GM21381 (cell line): Measurements from ENCODE around the gene EOLA2.
"Not testable (repeated sequence)": the region's sequence is repeated elsewhere in the genome, so short reads cannot be mapped to it uniquely, and the experiment has no call there.

Experiments used
- ATAC-seq: cut with Tn5 transposase; IDR thresholded peaks from one replicate; pipeline ENCODE4 v1.9.1; 2021; ENCODE audit warnings: mild to moderate bottlenecking, moderate library complexity; ENCODE audit not compliant: unreplicated experiment

EOLA2 gene

GRCh38 chrX:149933547-149933946, 4.7 kb downstream of the EOLA2 start:
- not testable (repeated sequence) for ATAC-seq

- not testable (repeated sequence) for ATAC-seq
Measured at GRCh38 chrX:149932970-149933369, 5.3 kb downstream of the EOLA2 start.

- not testable (repeated sequence) for ATAC-seq
Measured at GRCh38 chrX:149932150-149932549, 6.1 kb downstream of the EOLA2 start.

DNA sequence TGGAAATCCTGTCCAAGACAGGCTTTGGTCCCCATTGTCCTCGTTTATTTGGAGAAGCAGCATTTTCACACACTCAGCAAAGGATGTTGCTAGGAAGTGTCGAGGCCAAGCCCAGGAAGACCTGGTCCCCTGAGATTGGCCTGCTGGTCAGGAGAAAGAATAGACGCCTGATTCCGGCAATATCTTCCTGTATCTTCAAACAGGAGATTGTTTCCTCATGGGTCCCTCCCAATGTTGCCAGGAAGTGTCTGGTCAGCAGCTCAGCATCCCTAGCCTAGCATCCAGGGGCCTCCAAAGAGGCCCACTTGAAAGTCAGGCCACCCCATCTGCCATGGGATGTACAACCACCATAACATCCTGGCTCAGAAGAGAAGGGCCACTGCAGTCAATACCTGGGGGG, 6.9 kb downstream of the EOLA2 start:
- not testable (repeated sequence) for ATAC-seq

- not testable (repeated sequence) for ATAC-seq
Measured at GRCh38 chrX:149929400-149929799, 8.9 kb downstream of the EOLA2 start, which contains the start of gene HSFX4. Gene HSFX4, plus strand, starts transcription at chrX:149929573. Its CDS starts 72 bp downstream, at chrX:149929645.

- not testable (repeated sequence) for ATAC-seq
Measured at GRCh38 chrX:149928635-149929034, 9.7 kb downstream of the EOLA2 start.

DNA sequence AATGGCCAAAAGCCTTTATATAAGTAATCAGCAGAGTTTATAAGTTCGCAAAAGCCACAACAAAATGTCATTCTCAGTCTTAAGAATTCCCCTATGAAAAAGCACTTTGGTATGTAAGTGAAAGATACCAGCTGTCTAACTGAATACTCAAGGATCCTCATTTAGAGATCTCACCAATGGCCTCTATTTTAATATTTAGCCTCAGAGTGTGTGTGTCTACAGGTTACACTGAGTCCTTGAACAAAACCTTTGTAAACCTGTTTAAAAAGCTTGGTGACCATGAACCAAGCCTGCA, 10.4 kb downstream of the EOLA2 start:
- ATAC-seq, result not testable (repeated sequence)

- ATAC-seq, result not testable (repeated sequence)
Measured at GRCh38 chrX:149927245-149927963, 10.9 kb downstream of the EOLA2 start.

GRCh38 chrX:149924434-149924833, 13.9 kb downstream of the EOLA2 start:
- ATAC-seq, result not testable (repeated sequence)

DNA sequence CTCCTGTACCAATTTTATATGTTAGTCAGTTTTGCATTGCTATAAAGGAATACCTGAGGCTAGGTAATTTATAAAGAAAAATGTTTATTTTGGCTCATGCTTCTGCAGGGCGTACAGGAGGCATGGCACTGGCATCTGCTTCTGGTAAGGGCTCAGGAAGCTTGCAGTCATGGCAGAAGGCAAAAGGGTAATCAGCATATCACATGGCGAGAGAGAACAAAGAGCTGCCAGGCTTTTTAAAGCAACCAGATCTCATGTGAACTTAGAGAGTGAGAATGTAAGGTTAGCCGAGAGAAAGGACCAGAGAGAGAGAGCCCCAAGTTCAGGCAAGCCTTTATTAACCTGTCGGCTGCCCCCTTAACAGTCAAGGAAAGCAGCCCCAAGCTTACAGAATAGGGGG, 14.5 kb downstream of the EOLA2 start:
- ATAC-seq, result not testable (repeated sequence)

DNA sequence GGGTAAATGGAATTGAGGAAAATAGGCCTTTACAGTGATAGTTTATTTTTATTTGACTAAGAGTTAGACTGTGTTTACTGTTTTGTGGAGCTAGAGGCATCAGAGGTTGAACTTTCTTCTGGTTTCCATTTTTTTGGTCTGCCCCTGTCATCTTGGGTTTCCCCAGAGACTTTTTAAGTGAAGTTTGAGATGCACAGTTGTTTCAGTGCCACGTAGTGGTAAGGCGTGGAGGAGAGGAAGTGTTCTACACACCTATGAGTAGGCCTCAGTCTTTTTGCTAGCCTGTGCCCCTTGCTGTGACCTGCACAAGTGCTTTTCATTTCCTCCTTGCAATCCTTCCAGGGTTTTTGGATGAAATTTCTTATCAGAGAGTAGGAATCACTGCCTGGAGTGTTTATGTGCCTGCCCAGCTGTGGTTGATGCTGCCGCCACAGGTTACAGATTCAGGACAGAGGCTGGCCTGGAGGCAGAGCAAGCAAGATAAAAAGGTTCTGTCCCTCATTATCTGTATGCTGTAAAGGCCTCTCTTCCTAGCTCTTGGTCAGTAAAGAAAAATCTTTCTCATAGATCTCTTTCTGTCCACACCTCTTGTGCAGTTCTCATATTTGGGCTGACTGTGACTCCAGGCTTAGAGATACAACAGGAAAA, 21.4 kb downstream of the EOLA2 start:
- ATAC-seq, result peak; percentile 69

- ATAC-seq, result no peak
Measured at GRCh38 chrX:149910178-149910695, 28.1 kb downstream of the EOLA2 start.

GRCh38 chrX:149909324-149910177, 28.7 kb downstream of the EOLA2 start:
- no peak for ATAC-seq

DNA sequence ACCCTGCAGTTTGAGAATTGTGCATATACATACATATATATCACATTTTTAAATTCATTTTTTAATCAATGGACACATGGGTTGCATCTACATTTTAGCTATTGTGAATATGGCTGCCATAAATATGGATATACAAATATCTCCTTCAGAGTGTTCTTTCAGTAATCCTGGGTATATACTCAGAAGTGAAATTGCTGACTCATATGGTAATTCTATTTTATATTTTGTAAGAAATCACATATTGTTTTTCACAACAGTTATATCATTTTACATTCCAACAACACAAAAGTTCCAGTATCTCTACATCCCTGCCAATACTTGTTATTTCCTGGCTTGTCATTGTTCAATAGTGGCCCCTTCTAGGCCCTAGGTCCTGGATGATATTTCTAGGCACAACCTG, 29.6 kb downstream of the EOLA2 start:
- no peak for ATAC-seq

DNA sequence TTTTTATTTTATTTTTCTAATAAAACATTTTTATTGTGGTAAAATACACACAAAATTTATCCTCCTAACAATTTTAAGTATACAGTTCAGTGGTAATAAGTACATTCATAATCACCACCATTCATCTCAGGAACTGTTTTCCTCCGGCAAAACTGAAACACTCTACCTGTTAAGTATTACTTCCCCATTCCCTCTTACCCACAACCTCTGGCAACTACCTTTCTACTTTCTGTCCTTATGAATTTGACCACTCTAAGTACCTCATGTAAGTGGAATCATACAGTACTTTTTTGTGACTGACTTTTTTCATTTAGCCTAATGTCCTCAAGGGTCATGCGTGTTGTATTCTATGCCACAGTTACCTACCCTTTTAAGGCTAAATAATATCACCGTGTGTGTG, 30.0 kb downstream of the EOLA2 start:
- ATAC-seq, result no peak

- peak; percentile 69 for ATAC-seq
Measured at GRCh38 chrX:149903889-149904748, 34.2 kb downstream of the EOLA2 start.

DNA sequence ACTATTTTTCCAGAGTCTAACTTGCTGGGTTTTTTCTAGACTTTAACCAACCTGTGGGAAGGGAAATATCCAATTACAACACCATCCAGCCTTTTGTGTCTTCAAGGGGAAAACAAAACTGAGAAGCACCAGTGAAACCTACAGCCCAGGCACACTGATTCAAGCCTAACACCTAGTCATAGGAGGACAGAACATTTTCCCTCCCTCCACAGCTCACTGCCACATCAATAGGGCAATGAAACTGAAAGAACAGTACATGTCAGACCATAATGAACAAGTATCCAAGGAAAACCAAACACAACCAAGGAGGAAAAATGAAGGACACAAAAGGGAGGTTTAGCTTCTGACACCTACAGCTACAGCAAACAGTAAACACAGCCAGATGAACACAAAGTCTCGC, 39.7 kb downstream of the EOLA2 start:
- no peak for ATAC-seq

DNA sequence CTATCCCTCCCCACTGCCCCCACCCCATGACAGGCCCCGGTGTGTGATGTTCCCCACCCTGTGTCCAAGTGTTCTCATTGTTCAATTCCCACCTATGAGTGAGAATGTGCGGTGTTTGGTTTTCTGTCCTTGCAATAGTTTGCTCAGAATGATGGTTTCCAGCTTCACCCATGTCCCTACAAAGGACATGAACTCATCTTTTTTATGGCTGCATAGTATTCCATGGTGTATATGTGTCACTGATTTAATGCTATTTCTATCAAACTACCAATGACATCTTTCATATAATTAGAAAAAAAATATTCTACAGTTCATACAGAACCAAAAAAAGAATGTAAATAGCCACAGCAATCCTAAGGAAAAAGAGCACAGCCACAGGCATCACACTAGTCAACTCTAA, 47.5 kb downstream of the EOLA2 start:
- ATAC-seq, result not testable (repeated sequence)
